HL-60/S4 treated with retinoic acid at 250 ng/mL for 4 days and 3 days (cell line): ENCODE results near the gene HYCC1.
"Not testable (repeated sequence)": the region's sequence is repeated elsewhere in the genome, so short reads cannot be mapped to it uniquely, and the experiment has no call there.

Experiments used
- in situ Hi-C: fragments of 300-500 bp; cut with MboI; formaldehyde crosslinking; loops from 2 replicates; pipeline ENCODE4 v1.7.0; 2022; ENCODE audit warnings: low sequenced_read_pairs

The HYCC1 gene

GRCh38 chr7:23013715-23014649 lies at the start of gene HYCC1:
HYCC1 (minus strand) TSS chr7:23014130; CDS start chr7:22991111, 23,019 bp downstream.
- in situ Hi-C loops = no loop called here

GRCh38 chr7:23062452-23062851 lies 48.5 kb upstream of the HYCC1 start:
- in situ Hi-C loops = no loop called here

GRCh38 chr7:23061327-23061726 lies 47.4 kb upstream of the HYCC1 start:
- in situ Hi-C loops = no loop called here

GRCh38 chr7:23058408-23059096 lies 44.6 kb upstream of the HYCC1 start:
- in situ Hi-C loops = loop anchor here (10.0 kb wide), 1 partner anchor 504 kb away; no protein-coding TSS in a partner anchor

- in situ Hi-C loops = loop anchor here (10.0 kb wide), 1 partner anchor 501 kb away; no protein-coding TSS in a partner anchor
Measured at GRCh38 chr7:23055582-23056178, 41.8 kb upstream of the HYCC1 start.

GRCh38 chr7:23051124-23051485 lies 37.2 kb upstream of the HYCC1 start:
- in situ Hi-C loops = loop anchor here (10.0 kb wide), 1 partner anchor 496 kb away; no protein-coding TSS in a partner anchor

GRCh38 chr7:23046336-23046735 lies 32.4 kb upstream of the HYCC1 start:
- in situ Hi-C loops = not testable (repeated sequence)

- in situ Hi-C loops = not testable (repeated sequence)
Measured at GRCh38 chr7:23045086-23045485, 31.2 kb upstream of the HYCC1 start.

GRCh38 chr7:23044581-23044980 lies 30.7 kb upstream of the HYCC1 start:
- in situ Hi-C loops = no loop called here

GRCh38 chr7:23043441-23043840 lies 29.5 kb upstream of the HYCC1 start:
- in situ Hi-C loops = no loop called here

GRCh38 chr7:23039674-23040073 lies 25.7 kb upstream of the HYCC1 start:
- in situ Hi-C loops = not testable (repeated sequence)

- in situ Hi-C loops = not testable (repeated sequence)
Measured at GRCh38 chr7:23035542-23036371, 21.8 kb upstream of the HYCC1 start.

- in situ Hi-C loops = no loop called here
Measured at GRCh38 chr7:23027261-23027660, 13.3 kb upstream of the HYCC1 start.

GRCh38 chr7:23026164-23026563 lies 12.2 kb upstream of the HYCC1 start:
- in situ Hi-C loops = no loop called here

GRCh38 chr7:23024454-23024853 lies 10.5 kb upstream of the HYCC1 start:
- in situ Hi-C loops = no loop called here

GRCh38 chr7:23022851-23023250 lies 8.9 kb upstream of the HYCC1 start:
- in situ Hi-C loops = no loop called here

- in situ Hi-C loops = no loop called here
Measured at GRCh38 chr7:23022258-23022769, 8.4 kb upstream of the HYCC1 start.

- in situ Hi-C loops = no loop called here
Measured at GRCh38 chr7:23021596-23021995, 7.7 kb upstream of the HYCC1 start.

GRCh38 chr7:23020742-23021401 lies 6.9 kb upstream of the HYCC1 start:
- in situ Hi-C loops = no loop called here

- in situ Hi-C loops = no loop called here
Measured at GRCh38 chr7:23018750-23019149, 4.8 kb upstream of the HYCC1 start.
